Suprapubic skin (tissue), 3 donors: ENCODE data around the gene DNAJB1.

Experiments used
- EP300 ChIP-seq: sonication (generic); formaldehyde crosslinking; IDR thresholded peaks from one replicate; pipeline ENCODE4 v1.6.1; 2017; ENCODE audit warnings: antibody characterized with exemption
- TF ChIP-seq, protein P1 (sequence below), 2 donors: fragments of 200-600 bp in 1 of 2; fragments of 450-650 bp in 1 of 2; sonication (generic) in 1 of 2; IDR thresholded peaks; one replicate each; pipeline ENCODE4 v1.5.1; 2016 to 2019; ENCODE audit warnings: antibody characterized with exemption in 2 of 2, mild to moderate bottlenecking in 1 of 2, moderate library complexity in 1 of 2

DNA sequence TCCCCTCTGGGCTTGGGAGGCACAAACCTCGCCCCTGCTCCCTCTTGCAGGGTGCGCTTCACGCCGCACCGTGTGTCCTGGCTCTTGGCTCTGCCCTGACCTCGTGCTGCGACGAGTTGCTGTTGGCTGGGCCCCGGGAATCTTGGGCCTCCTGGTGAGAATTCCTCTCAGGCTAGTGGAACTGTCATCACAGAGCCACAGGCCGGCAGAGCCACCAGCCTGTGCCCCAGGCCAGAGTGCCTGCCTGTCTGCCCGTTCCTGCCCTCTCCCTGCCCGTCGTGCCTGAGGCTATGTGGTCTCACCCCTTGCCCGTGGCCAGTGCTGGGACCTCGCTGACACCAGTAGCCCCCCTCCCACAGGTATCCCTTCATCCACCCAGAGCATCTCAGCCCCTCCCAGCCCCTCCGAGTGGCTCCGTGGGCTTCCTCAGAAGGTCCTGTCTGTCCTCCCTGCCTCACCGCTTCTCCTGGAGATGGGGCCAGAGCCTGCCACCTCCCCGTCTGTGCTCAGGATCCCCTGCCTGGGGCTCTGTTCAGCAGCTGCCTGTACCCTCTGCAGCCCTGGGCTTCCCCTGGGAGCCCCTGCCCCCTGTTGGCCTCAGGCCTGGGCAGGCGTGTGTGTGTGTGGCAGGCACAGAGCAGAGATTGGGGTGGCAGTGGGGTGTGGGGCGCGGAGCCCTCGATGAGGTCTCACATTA lies 40.3 kb upstream of the DNAJB1 start:
- TF ChIP-seq, protein P1, sequence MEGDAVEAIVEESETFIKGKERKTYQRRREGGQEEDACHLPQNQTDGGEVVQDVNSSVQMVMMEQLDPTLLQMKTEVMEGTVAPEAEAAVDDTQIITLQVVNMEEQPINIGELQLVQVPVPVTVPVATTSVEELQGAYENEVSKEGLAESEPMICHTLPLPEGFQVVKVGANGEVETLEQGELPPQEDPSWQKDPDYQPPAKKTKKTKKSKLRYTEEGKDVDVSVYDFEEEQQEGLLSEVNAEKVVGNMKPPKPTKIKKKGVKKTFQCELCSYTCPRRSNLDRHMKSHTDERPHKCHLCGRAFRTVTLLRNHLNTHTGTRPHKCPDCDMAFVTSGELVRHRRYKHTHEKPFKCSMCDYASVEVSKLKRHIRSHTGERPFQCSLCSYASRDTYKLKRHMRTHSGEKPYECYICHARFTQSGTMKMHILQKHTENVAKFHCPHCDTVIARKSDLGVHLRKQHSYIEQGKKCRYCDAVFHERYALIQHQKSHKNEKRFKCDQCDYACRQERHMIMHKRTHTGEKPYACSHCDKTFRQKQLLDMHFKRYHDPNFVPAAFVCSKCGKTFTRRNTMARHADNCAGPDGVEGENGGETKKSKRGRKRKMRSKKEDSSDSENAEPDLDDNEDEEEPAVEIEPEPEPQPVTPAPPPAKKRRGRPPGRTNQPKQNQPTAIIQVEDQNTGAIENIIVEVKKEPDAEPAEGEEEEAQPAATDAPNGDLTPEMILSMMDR (IDR thresholded peaks at IDR 0.05) = no peak
- no peak for TF ChIP-seq EP300
